SK-N-SH (cell line): Measurements from ENCODE around the gene LDB1. TPM values are rescaled to one million over a fixed set of nuclear protein-coding genes. Genes with fewer than 3 reads are reported as not detected.

Experiments used
- CTCF ChIA-PET: fragments of 300-600, 350-600 bp; formaldehyde crosslinking; extraction: SDS; loops from one replicate; lab custom pipeline; 2021; lab: Yijun Ruan, JAX
- POLR2A ChIA-PET: fragments of 350-600 bp; sonication (Branson Sonifier 250); formaldehyde crosslinking; extraction: SDS; loops from one replicate; lab custom pipeline; 2020; ENCODE audit warnings: antibody characterized with exemption, inconsistent platforms; lab: Yijun Ruan, JAX
- DNase-seq: peaks from one replicate; pipeline ENCODE4 v3.0.0; 2012
- H2AFZ ChIP-seq: fragments of 200-600 bp; sonication (generic); 2 replicates; pipeline ENCODE4 v1.8.1; 2016; ENCODE audit warnings: antibody characterized with exemption, mild to moderate bottlenecking, low read depth
- H3F3A ChIP-seq: fragments of 200-600 bp; sonication (generic); replicated peaks from 2 replicates; pipeline ENCODE3; 2016; ENCODE audit warnings: antibody characterized with exemption, mild to moderate bottlenecking; ENCODE audit not compliant: insufficient read depth
- H3K27ac ChIP-seq, 2 experiments: fragments of 200-500 bp in 1 of 2; fragments of 200-600 bp in 1 of 2; sonication (Bioruptor generic) in 1 of 2; sonication (generic), shearing (Covaris generic) in 1 of 2; 2 replicates each; pipeline versions ENCODE4 v1.5.1 to v1.6.1; 2014 to 2016; ENCODE audit warnings: low read depth in 2 of 2, inconsistent platforms in 1 of 2, low read length in 1 of 2, mild to moderate bottlenecking in 1 of 2, mixed read lengths in 1 of 2
- H3K27me3 ChIP-seq: fragments of 200-600 bp; sonication (generic), shearing (Covaris generic); 2 replicates; pipeline ENCODE4 v1.6.1; 2016; ENCODE audit warnings: mixed run types; ENCODE audit not compliant: insufficient read depth
- H3K36me3 ChIP-seq, 2 experiments: fragments of 200-500 bp in 1 of 2; fragments of 200-600 bp in 1 of 2; sonication (Bioruptor generic) in 1 of 2; sonication (generic) in 1 of 2; replicated peaks in 1 of 2; 2 replicates each; pipeline versions ENCODE3 to v1.5.1; 2014 to 2016; ENCODE audit warnings: low read length in 1 of 2, mild to moderate bottlenecking in 1 of 2; ENCODE audit not compliant: insufficient read depth in 2 of 2, control insufficient read depth in 1 of 2
- H3K4me1 ChIP-seq, 2 experiments: fragments of 200-500 bp in 1 of 2; fragments of 200-600 bp in 1 of 2; sonication (Bioruptor generic) in 1 of 2; sonication (generic), shearing (Covaris generic) in 1 of 2; 2 replicates each; pipeline versions ENCODE4 v1.5.1 to v1.6.1; 2014 to 2016; ENCODE audit warnings: low read depth in 1 of 2, low read length in 1 of 2, mixed run types in 1 of 2; ENCODE audit not compliant: insufficient read depth in 2 of 2, control insufficient read depth in 1 of 2
- H3K4me2 ChIP-seq: fragments of 200-600 bp; sonication (generic), shearing (Covaris generic); 2 replicates; pipeline ENCODE4 v1.6.1; 2017; ENCODE audit warnings: mixed run types
- H3K4me3 ChIP-seq, 2 experiments: fragments of 200-500 bp in 1 of 2; fragments of 200-600 bp in 1 of 2; sonication (Bioruptor generic) in 1 of 2; sonication (generic), shearing (Covaris generic) in 1 of 2; 2 replicates each; pipeline versions ENCODE4 v1.5.1 to v1.8.1; 2014 to 2016; ENCODE audit warnings: low read depth in 2 of 2, inconsistent platforms in 1 of 2, low read length in 1 of 2, mild to moderate bottlenecking in 1 of 2, mixed read lengths in 1 of 2, moderate library complexity in 1 of 2
- H3K79me2 ChIP-seq: fragments of 200-600 bp; sonication (generic); 2 replicates; pipeline ENCODE4 v1.8.1; 2017; ENCODE audit warnings: mild to moderate bottlenecking; ENCODE audit not compliant: insufficient read depth
- H3K9ac ChIP-seq: fragments of 200-600 bp; sonication (generic); 2 replicates; pipeline ENCODE4 v1.6.1; 2017; ENCODE audit warnings: mixed run types
- H3K9me2 ChIP-seq: fragments of 200-600 bp; sonication (generic); 2 replicates; pipeline ENCODE4 v1.6.1; 2017; ENCODE audit warnings: mixed run types
- H3K9me3 ChIP-seq: fragments of 200-600 bp; sonication (generic); 2 replicates; pipeline ENCODE4 v1.6.1; 2017; ENCODE audit warnings: mixed run types, mild to moderate bottlenecking, moderate library complexity
- H4K20me1 ChIP-seq: fragments of 200-600 bp; sonication (generic); 2 replicates; pipeline ENCODE4 v1.6.1; 2017; ENCODE audit warnings: mild to moderate bottlenecking, mixed run types; ENCODE audit not compliant: insufficient read depth
- CHD2 ChIP-seq: fragments of 150-350 bp; IDR thresholded peaks from 2 replicates; pipeline ENCODE4 v1.6.1; 2018; ENCODE audit warnings: low read length; ENCODE audit not compliant: partially characterized antibody
- CTCF ChIP-seq: fragments of 200-600 bp; sonication (generic); IDR thresholded peaks from 2 replicates; pipeline ENCODE4 v1.6.1; 2017; ENCODE audit warnings: antibody characterized with exemption, mild to moderate bottlenecking, moderate library complexity
- EP300 ChIP-seq, 2 experiments: IDR thresholded peaks; 2 replicates each; pipeline versions ENCODE4 v1.4.0 to v1.6.1; 2012; ENCODE audit warnings: borderline replicate concordance in 1 of 2, low read depth in 1 of 2, low read length in 1 of 2
- EZH2phosphoT487 ChIP-seq: fragments of 200-600 bp; sonication (generic); IDR thresholded peaks from 2 replicates; pipeline ENCODE4 v1.6.1; 2017; ENCODE audit warnings: low read depth, mixed run types, mild to moderate bottlenecking, antibody characterized with exemption, moderate library complexity, borderline replicate concordance
- FOSL2 ChIP-seq: IDR thresholded peaks from 2 replicates; pipeline ENCODE4 v1.4.0; 2012; ENCODE audit warnings: low read depth, mild to moderate bottlenecking, moderate library complexity, borderline replicate concordance
- FOXJ3 ChIP-seq: sonication (generic); formaldehyde crosslinking; IDR thresholded peaks from 2 replicates; pipeline ENCODE4 v1.5.1; 2020; ENCODE audit warnings: mild to moderate bottlenecking, missing genetic modification reagents
- FOXM1 ChIP-seq: IDR thresholded peaks from 2 replicates; pipeline ENCODE4 v1.4.0; 2012; ENCODE audit warnings: low read depth, mild to moderate bottlenecking
- GABPA ChIP-seq: IDR thresholded peaks from 2 replicates; pipeline ENCODE4 v1.4.0; 2012; ENCODE audit warnings: low read depth, mild to moderate bottlenecking
- IRF3 ChIP-seq: fragments of 150-350 bp; IDR thresholded peaks from 2 replicates; pipeline ENCODE4 v1.6.1; 2016; ENCODE audit warnings: mild to moderate bottlenecking, low read depth, low read length
- JUND ChIP-seq: IDR thresholded peaks from 2 replicates; pipeline ENCODE4 v1.4.0; 2012
- MEF2A ChIP-seq: IDR thresholded peaks from 2 replicates; pipeline ENCODE4 v1.4.0; 2012; ENCODE audit warnings: low read depth, borderline replicate concordance
- MXI1 ChIP-seq: IDR thresholded peaks from 2 replicates; pipeline ENCODE4 v1.6.1; 2012; ENCODE audit warnings: mild to moderate bottlenecking, low read depth, low read length, improper control_type of control experiment
- NRF1 ChIP-seq: IDR thresholded peaks from 2 replicates; pipeline ENCODE4 v1.6.1; 2012; ENCODE audit warnings: low read depth, mild to moderate bottlenecking, low read length
- PBX3 ChIP-seq: IDR thresholded peaks from 2 replicates; pipeline ENCODE4; 2012
- POLR2AphosphoS5 ChIP-seq: IDR thresholded peaks from 2 replicates; pipeline ENCODE4 v1.6.1; 2012; ENCODE audit warnings: low read depth, low read length
- RAD21 ChIP-seq: IDR thresholded peaks from 2 replicates; pipeline ENCODE4 v1.6.1; 2012; ENCODE audit warnings: mild to moderate bottlenecking, low read length
- REST ChIP-seq: IDR thresholded peaks from 2 replicates; pipeline ENCODE4 v1.6.1; 2012; ENCODE audit warnings: mild to moderate bottlenecking, low read depth, low read length, moderate library complexity
- USF2 ChIP-seq: fragments of 150-350 bp; IDR thresholded peaks from 2 replicates; pipeline ENCODE4 v1.6.1; 2017; ENCODE audit warnings: antibody characterized with exemption, low read length, low read depth, borderline replicate concordance
- ZBTB33 ChIP-seq: IDR thresholded peaks from 2 replicates; pipeline ENCODE4 v1.4.0; 2012; ENCODE audit warnings: low read depth, borderline replicate concordance
- polyA plus RNA-seq, 3 experiments: library from polyadenylated mRNA; depleted of rRNA; stranded (reverse); fragments of >200 nt; gene quantifications; 2 replicates each; pipeline ENCODE4 v1.2.3, GENCODE V29; 2012

LDB1 gene
- polyA plus RNA-seq, 1 of the 3 experiments (the other 2 are of a cell fraction): 85.9 TPM

GRCh38 chr10:102059987-102060386 is 60.2 kb downstream of the LDB1 start:
- POLR2A ChIA-PET: no interaction called here

More at GRCh38 chr10:102059987-102060386, 60.2 kb downstream of the LDB1 start:
- H3K9me2 ChIP-seq: no peaks in the 10 kb centered on the region
- H3K9me3 ChIP-seq: no peaks in the 10 kb centered on the region
- H4K20me1 ChIP-seq: no peaks in the 10 kb centered on the region
- DNase-seq: no peak
- CTCF ChIA-PET: interaction anchor here (1.1 to 1.6 kb wide), 2 partner anchors 8 to 13 kb away, joined by 4 to 9 read pairs; no protein-coding TSS in a partner anchor
- H3K4me1 ChIP-seq: peaks cover 0 to 1% of the 10 kb centered on the region in 2 experiments; a peak in 1 of 4 replicates
- H3K36me3 ChIP-seq: no peaks in the 10 kb centered on the region
- no peak overlapping the region for H3K4me2 ChIP-seq
- no peak overlapping the region for H3K27ac ChIP-seq
- peaks cover 24% of the 10 kb centered on the region for H3F3A ChIP-seq
- H3K4me3 ChIP-seq: no peak overlapping the region
- no peak for TF ChIP-seq POLR2AphosphoS5
- TF ChIP-seq FOXM1: no peak
- TF ChIP-seq JUND: no peak
- TF ChIP-seq REST: no peak
- TF ChIP-seq FOXJ3 (CRISPR knock-in tag): no peak
- no peak for TF ChIP-seq EZH2phosphoT487
- TF ChIP-seq EP300 (IDR thresholded peaks at IDR 0.05; ENCODE audit: borderline replicate concordance in 1 of 2, low read depth in 1 of 2, low read length in 1 of 2): no peak
- TF ChIP-seq ZBTB33: no peak
- no peak for TF ChIP-seq PBX3
- TF ChIP-seq FOSL2: no peak
- no peak for TF ChIP-seq MXI1
- TF ChIP-seq CHD2: no peak
- no peak for TF ChIP-seq IRF3
- TF ChIP-seq NRF1: no peak
- TF ChIP-seq RAD21: no peak
- no peak for TF ChIP-seq USF2
- no peak for TF ChIP-seq CTCF
- no peak for TF ChIP-seq GABPA
- no peak for TF ChIP-seq MEF2A
- H2AFZ ChIP-seq: 0 out of 2 replicates have a peak overlapping the region, but pooled peaks have one; percentile 22
- peaks cover 10% of the 10 kb centered on the region for H3K79me2 ChIP-seq
- H3K27me3 ChIP-seq: no peaks in the 10 kb centered on the region
- no peak overlapping the region for H3K9ac ChIP-seq
